ENCODE data around the gene SYT13. TPM values are rescaled to one million over a fixed set of nuclear protein-coding genes. Genes with fewer than 3 reads are reported as not detected.

The SYT13 gene
- total RNA-seq, 1 donor from 2014 or later: not detected

DNA sequence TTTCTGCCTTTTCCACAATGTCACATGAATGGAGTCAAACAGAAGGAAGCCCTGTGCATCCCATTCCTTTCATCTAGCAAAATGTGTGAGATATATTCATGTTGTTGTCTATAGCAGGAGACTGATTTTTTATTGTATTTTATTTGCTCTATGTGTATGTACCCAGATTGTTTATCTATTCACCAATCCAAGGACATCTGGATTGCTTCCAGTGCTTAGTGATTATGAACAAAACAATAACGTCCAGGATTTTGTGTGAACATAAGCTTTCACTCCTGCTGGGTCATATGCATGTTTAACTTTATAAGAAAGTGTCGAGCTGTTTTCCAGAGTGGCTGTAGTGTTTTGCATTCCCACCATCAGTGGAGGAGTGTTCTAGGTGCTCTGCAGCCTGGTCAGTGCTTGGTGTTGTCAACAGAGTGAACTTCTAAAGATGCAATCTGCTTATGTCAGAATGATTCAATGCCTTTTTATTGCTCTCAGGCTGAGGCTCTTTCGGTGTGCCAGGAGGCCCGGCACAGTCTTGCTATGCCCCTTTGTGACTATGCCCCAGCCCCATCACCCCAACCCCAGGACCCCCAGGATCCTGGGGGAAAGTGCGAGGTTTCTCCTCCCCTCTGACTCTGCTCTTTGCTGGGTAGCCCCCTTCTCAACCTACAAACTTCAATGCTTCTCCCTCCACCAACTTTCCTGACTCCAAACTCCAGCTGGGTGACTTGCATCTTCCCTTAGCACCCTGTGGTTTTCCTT lies 19.9 kb upstream of the SYT13 start:
- no peak for DNase-seq

GRCh38 chr11:45304992-45305335 lies 18.8 kb upstream of the SYT13 start:
- no peak for DNase-seq

DNA sequence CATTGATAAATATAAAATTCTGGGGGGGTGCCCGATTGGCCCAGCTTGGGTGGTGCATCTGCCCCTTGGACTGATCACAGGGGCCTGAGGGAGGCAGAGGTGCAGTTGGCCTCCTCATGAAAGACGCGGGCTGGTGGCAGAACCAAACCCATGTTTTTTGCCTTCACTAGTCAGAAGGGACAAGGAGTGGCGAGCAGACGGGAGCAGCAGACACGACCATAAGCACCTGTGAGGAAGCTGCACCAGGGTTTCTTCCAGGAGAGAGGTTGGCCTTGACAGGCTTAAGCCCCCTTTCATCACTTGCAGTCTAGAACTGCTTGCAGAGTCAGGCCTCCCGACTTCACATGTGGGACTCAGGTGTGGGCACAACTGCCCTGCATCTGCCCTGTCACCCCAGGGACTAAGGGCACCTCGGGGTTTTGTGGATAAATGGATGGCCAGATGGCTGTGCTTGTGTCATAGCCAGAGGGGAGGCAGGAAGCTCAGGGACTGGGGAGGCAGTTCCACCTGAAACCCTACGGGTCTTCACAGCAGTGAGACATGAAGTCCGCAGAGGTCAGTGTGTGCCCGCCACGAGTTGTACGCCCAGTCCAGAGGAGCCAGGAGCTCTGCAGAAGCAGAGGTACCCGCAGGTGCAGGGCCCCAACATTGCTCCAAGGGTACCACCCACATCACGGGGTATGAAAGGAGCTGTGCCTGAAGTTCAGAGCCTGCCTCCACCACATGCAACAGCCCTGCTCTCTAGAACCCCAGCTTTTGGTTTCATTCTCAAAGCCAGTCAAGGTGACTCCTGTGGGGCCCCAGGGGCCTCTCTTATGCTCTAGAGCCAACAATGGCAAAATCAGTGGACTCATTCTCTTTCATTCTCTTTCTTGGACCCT lies 18.2 kb upstream of the SYT13 start:
- DNase-seq: no peak

DNA sequence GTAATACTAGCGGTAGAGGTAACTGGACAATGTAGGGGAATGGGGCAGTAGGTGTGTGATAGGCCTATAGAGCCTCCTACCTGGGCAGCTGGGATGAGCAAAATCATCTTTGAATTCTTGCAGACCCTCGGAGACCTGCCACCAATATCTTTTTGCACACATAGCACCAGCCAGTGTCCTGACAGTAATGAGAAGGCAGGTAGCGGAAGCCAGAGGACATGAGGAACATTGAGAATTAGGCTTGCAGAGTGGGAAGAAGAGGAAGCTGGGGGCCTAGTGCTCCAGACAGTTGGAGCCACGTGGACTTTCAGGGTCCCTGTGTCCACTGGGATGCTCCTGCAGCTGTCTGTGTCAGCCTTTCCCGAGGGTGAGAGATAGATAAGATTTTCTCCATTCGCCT lies 17.2 kb upstream of the SYT13 start:
- no peak for DNase-seq

DNA sequence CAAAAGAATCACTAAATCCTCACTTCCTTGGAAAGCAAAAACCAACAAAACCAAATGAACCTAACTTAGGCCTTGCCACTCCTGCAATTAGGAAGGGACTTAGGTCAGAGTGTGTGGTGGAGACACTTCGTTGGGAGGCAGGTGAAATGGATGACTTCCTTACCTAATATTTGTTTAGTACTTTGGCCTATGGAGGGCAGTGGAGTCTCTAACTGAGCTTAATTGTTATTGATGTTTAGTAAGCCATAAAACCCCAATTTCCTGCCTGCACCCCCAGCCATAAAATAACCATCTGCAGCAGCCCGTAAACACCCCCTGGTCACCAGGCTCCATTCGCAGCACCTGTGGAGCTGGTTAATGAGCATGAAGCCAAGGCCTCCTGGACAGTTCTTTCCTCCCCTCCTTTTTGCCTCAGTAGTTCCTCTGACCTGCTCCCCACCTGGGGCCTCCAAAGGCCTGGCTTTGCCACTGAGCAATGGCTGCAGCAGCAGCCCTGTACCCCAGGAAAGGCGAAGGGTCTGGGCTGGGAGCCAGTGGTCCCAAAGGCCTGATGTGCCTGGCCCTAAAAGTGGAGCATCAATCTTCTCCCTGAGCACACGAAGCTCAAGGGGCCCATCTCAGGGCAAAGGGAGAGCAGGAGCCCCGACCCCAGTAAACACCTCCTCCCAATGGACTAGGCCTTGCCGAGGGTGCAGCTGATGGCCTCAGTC lies 15.6 kb upstream of the SYT13 start:
- DNase-seq: no peak

- DNase-seq: no peak
Measured at GRCh38 chr11:45300715-45301114, 14.6 kb upstream of the SYT13 start.

DNA sequence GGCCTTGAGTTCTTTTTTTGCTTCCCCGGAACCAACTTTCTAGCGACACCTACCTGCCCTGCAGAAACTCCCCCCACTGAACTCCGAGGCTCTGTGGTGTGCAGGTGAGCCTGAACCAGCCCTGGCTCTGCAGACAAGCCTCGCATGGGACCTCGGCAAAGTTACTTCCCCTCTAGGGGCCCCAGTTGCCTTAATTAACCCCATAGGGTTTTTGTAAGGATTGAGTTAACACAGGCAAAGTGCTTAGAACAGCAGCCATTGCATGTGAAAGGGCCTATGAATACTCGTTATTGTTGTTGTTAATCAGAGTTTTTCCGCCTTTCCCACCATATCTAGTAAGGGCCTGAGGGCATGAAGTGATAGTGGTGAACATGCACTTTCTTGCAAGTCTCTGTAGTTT lies 12.6 kb upstream of the SYT13 start:
- DNase-seq: no peak

DNA sequence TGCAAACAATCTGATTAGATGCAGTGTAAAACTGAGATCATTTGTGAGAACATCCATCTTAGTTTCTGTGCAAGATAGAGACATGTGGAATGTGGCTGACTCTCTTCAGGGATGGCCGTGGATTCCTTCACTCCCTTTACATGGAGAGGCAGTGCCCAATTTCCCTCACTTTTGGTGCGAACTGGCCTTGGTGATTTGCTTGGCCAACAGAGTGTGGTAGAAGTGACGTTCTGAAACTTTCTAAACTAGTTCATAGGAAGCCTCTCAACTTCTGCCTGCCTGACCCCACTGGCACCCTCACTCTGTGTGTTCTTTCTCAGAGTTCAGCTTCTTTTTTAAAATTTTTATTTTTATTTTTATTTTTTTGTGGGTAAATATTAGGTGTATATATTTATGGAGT lies 9.9 kb upstream of the SYT13 start:
- no peak for DNase-seq

GRCh38 chr11:45294499-45294898 lies 8.4 kb upstream of the SYT13 start:
- DNase-seq: no peak

DNA sequence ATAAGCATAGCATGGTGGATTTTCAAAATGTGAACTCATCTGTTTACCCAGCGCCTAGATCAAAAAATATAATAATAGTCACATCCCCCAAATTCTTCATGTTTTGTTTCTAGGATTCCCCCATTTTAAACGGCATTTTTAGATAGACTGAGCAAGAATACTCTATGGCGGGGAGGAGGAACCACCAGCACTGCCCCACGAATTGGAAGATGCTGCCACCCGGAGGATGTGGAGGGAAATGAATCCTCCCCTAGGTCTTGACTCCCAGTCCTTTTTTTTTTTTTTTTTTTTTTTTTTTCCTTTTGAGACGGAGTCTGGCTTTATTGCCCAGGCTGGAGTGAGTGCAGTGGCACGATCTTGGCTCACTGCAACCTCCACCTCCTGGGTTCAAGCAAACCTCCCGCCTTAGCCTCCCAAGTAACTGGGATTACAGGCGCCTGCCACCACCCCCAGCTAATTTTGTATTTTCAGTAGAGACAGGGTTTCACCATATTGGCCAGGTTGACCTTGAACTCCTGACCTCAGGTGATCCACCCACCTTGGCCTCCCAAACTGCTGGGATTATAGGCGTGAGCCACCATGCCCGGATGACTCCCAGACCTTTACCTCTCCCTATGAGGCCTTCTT lies 7.5 kb upstream of the SYT13 start:
- DNase-seq: peak; percentile 88

DNA sequence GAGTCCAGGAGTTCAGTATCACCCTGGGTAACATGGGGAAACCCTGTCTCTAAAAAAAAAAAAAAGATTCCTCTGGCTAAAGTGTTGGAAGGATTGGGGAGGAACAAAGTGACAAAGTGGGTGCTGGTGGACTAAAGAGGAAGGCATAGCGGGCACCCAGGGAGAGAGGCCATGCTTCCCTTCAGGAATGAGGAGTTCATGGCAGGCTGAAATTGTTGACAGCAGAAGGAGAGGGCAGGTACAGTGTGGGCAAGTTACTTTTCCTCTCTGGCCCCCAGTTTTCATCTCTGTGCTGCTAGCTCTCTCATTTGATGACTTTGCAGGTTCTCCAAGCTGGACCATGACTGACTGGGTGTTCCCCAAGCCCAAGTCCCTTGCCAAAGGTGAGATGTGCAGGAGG lies 4.4 kb upstream of the SYT13 start:
- DNase-seq: no peak

- peak; percentile 13 for DNase-seq
Measured at GRCh38 chr11:45289369-45289768, 3.2 kb upstream of the SYT13 start.

DNA sequence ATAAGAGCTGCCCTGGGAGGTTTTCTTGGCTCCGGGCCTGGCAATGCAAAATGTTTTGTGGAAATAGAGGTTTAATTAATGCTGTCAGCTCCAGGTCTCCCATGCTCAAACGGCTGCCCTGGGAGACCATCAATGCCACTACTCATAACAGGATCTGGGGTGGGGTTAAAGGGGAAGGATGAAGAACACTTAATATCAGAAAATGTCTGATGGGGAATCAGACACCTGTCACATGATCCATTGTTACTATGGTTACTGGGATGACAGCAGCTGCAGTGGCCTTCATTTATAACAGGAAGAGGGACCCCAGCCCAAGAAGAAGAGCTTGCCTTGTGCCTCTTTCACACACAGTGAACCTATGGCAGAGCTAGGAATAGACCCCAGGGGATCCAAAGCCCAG lies 2.2 kb upstream of the SYT13 start:
- DNase-seq: no peak

DNA sequence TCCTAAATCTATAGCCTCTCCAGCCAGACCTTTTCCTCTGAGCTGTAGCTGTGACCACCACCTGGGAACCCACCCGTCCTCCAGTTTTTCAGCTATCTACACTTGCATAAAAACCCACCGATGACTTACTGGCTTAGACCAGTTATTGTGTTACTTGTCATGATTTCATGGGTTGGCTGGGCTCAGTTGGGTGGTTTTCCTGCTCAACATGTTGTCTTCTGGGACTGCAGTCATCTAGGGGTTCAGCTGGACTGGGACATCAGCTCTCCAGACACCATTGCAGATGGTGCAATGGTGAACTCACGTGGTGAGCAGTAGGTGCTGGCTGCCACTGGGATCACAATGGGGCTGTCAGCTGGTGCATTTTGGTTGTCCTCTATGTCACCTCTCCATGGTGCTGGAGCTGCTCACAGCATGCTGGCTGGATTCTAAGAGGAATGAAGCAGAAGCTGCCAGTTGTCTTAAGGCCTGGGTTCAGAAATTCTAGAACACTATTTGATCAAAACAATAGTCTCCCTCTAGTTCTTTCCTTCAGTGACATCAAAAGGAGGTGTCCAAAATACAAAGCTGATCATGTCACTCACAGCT lies 1.3 kb upstream of the SYT13 start:
- no peak for DNase-seq

- DNase-seq: no peak
Measured at GRCh38 chr11:45285250-45285828, 802 bp downstream of the SYT13 start.

DNA sequence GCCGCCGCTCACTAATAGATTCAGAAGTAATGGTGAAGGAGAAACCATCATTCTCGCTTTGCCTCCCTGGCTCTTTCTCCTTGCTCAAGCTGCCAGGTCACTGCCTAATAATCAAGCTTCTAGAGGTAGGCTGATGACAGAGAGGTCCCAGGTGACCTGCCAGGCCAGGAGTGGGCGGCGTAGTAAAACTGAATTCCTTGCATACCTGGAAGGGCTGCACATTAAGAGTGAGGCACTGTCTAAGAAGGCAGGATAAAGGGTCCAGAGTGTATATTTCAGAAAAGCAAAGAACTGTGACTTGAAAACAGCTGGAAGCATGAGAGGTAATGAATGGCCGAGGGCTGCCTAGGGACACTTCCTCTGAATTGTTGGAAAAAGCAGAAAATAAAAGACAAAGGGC lies 4.1 kb downstream of the SYT13 start:
- DNase-seq: no peak

GRCh38 chr11:45280449-45280848 lies 5.7 kb downstream of the SYT13 start:
- DNase-seq: peak; percentile 61

- no peak for DNase-seq
Measured at GRCh38 chr11:45279645-45280044, 6.5 kb downstream of the SYT13 start.

- DNase-seq: no peak
Measured at GRCh38 chr11:45278714-45279113, 7.4 kb downstream of the SYT13 start.

DNA sequence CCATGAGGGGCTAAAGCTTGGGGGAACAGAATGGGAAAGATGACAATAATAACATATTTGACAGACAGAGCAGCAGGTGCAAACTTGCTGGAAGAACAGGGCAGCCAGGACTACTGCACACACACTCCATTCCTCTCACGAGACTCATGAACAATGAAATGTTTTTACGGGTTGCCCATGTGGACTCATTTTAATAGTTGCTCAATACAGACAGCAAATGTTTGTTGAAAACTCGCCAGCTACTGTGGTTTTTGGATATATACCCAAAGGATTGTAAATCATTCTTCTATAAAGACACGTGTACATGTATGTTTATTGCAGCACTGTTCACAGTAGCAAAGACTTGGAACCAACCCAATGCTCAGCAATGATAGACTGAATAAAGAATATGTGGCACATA lies 10.3 kb downstream of the SYT13 start:
- no peak for DNase-seq

GRCh38 chr11:45274206-45274605 lies 11.9 kb downstream of the SYT13 start:
- DNase-seq: no peak

DNA sequence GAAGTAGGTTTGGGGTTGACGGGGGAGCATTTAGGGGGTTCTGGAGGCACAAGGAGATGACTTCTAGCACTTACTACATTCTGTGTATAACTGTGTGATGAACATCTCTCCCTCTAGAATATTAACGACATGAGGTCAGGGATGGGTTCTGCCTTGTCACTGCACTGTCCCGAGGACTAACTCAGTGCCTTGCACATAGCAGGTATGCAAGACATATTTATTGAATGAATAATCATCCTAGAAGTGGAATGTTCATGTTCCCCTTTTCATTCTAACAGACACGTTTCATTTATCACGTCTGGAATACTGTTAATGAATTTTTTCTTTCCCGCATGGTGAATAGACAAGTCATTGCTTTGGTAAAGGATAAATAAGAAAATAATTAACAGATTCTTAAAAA lies 12.6 kb downstream of the SYT13 start:
- DNase-seq: no peak

Measured in dermis blood vessel endothelial cell (primary cell).